Fibroblast of pulmonary artery (primary cell): ENCODE measurements around the gene SHLD3.
A peak's percentile ranks its signal among the peaks of the same experiment; 100 is the strongest.
"Not testable (repeated sequence)": the region's sequence is repeated elsewhere in the genome, so short reads cannot be mapped to it uniquely, and the experiment has no call there.

Source experiments
- DNase-seq: peaks from one replicate; pipeline ENCODE4 v3.0.0-alpha.2; 2010; ENCODE audit warnings: low read depth
- H3K4me3 ChIP-seq: replicated peaks from 2 replicates; pipeline ENCODE4 v1.5.1; 2011; ENCODE audit warnings: low read depth, mild to moderate bottlenecking, control low read depth, low read length, moderate library complexity
- TF ChIP-seq, protein P1 (sequence below): IDR thresholded peaks from 2 replicates; pipeline ENCODE4 v1.5.1; 2011; ENCODE audit warnings: mild to moderate bottlenecking, control low read depth, low read length, inconsistent platforms; ENCODE audit errors: missing control alignments

The SHLD3 gene, protein sequence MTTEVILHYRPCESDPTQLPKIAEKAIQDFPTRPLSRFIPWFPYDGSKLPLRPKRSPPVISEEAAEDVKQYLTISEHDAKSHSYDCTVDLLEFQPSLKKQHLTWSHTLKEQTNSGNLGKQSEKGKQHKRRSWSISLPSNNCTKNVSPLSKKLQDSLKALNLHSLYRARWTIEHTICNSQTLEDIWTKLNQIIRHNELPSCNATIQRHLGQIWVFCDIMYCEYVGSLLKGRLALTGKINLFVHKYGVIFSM

DNA sequence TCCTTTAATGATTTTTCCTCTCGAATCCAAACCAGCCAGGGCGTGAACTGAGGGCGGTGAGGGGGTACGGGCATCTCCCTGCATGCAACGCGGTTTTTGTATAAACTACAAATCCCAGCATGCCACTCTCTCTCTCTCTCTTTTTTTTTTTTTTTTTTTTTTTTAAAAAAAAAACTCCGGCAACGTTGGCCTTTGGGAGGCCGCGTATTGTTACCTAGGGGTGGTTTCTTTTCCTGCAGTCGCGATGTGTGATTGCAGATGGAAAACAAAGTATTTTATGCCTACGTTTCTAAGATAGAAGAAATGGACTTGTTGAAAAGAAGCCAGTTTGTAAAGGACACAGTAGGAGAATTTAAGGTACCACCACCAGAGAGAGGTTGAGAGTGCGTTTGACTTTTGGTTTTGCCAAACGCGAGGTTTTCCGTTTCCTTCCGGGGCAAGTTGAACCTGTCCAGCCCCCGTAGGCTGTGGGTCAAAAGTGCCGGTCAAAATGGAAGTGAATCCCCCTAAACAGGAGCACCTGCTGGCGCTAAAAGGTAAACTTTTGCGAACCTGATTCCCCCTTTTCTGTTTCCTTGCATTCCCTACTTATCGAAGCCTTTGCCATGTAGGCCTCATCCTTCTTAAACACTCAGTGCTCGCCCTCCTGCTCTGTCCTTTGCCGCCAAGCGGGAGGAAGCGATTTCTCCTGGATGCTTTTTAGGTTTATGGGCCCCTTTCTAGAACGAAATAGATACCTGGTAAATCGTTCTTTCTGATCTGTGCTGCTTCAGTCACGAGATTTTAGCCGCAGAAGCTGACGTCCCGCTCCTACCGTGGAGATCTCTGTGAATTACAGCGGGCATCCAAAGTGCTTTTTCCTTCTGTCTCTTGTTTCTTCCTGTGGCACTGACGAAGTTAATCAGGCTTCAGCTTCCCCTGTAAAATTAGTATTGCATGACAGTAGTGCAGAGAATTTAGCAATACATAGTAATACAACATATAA is at the start of gene SHLD3, which contains the start of gene TRAPPC13:
Gene SHLD3 (plus strand): TSS at position 457 of the 985 bp plus-strand sequence. CDS start 4,561 bp downstream, outside the sequence.
Gene TRAPPC13 (plus strand): TSS at position 457 of the 985 bp plus-strand sequence. CDS start 34 bp downstream, at position 491.
- DNase-seq: peak; percentile 90
- peak within 1 kb of the TSS; percentile 84 for H3K4me3 ChIP-seq
- TF ChIP-seq, protein P1, sequence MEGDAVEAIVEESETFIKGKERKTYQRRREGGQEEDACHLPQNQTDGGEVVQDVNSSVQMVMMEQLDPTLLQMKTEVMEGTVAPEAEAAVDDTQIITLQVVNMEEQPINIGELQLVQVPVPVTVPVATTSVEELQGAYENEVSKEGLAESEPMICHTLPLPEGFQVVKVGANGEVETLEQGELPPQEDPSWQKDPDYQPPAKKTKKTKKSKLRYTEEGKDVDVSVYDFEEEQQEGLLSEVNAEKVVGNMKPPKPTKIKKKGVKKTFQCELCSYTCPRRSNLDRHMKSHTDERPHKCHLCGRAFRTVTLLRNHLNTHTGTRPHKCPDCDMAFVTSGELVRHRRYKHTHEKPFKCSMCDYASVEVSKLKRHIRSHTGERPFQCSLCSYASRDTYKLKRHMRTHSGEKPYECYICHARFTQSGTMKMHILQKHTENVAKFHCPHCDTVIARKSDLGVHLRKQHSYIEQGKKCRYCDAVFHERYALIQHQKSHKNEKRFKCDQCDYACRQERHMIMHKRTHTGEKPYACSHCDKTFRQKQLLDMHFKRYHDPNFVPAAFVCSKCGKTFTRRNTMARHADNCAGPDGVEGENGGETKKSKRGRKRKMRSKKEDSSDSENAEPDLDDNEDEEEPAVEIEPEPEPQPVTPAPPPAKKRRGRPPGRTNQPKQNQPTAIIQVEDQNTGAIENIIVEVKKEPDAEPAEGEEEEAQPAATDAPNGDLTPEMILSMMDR: no peak

DNA sequence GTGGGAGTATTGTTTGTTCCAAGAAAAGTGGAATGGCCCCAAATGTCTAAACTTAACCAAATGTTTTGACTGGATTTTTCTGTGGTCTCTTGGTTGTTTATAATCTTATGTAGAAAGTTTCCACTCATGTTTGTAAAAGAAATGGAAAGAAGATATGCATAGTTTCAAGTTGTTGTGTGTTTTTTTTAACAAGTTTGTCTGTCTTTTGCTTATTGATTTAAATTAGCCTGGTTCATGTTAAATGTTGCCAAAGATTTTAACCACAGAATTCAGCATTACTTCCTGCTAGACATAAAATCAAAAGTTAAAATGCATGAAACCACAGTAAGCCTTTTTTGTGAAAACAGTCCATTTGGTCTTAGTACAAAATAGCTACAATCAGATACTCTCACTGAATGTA is 47.7 kb upstream of the SHLD3 start:
- TF ChIP-seq, protein P1: no peak
- H3K4me3 ChIP-seq: no peak overlapping the region
- DNase-seq: no peak

DNA sequence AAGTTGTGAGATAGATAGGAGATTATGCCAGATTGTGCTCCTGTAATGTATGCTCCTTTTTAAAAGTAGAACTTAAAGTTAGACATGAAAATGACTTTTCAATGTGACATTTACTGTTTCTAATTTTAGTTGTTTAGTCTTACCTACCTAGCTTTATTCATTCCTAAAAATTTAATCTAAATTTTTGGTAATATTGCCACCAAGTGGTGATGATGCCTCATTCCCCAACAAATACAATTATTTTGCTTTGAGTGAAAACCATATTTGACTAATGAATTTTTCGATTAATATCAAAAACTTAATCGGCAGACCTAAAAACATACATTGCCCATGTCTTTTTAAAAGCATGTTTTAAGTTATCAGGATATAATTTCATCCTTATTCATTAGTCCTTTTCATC is 36.1 kb upstream of the SHLD3 start:
- H3K4me3 ChIP-seq: no peak overlapping the region
- DNase-seq: no peak
- TF ChIP-seq, protein P1: peak; percentile 14

DNA sequence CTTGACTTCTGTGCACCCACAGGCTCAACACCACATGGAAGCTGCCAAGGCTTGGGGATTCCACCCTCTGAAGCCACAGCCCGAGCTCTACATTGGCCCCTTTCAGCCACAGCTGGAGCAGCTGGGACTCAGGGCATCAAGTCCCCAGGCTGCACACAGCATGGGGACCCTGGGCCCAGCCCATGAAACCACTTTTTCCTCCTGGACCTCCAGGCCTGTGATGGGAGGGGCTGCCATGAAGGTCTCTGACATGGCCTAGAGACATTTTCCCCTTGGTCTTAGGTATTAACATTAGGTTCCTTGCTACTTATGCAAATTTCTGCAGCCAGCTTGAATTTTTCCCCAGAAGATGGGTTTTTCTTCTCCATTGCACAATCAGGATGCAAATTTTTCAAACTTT is 23.1 kb upstream of the SHLD3 start:
- not testable (repeated sequence) for DNase-seq, H3K4me3 ChIP-seq

DNA sequence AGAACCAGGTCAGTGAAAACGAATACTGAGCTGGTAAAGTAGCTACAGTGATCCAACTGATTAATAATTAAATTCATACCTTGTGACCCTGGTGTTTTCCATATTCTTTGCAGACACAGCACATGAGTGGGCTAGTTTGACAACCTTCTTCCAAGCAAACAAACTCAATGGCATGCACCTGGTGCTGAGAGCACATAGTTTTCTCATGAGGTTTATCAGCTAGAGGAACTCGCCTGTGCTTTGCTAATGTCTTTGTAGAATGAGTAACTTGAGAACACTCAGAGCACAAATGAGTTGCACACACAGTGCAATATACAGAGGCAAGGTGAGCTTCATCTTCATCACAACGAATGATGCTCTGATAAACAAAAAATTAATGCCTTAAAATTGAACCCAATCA is 13.3 kb upstream of the SHLD3 start:
- TF ChIP-seq, protein P1: no peak
- no peak for DNase-seq
- no peak overlapping the region for H3K4me3 ChIP-seq

DNA sequence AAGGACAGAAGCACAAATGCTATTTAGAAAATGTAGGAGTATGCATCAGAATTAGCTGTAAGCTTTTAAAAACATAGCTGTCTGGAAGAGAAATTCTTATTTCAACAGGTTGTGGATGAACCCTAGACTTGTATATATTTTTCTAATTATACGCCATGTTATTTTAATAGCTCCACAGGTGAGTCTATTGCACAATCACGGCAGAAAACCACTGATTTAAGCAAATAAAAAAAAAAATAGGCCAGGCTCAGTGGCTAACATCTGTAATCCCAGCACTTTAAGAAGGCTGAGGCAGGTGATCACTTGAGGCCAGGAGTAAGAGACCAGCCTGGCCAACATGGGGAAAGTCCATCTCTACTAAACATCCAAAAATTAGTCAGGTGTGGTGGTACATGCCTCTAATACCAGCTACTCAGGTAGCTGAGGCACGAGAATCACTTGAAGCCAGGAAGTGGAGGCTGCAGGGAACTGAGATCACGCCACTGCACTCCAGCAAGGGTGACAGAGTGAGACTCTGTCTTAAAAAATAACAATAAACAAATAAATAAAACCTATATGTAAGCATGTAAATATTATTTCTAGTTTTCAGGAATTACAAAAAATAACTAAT is 12.4 kb upstream of the SHLD3 start:
- H3K4me3 ChIP-seq: no peak overlapping the region
- no peak for DNase-seq

More for the DNA sequence above, 12.4 kb upstream of the SHLD3 start:
- TF ChIP-seq, protein P1: no peak
